ENCODE measurements around the gene STX10.
"Not testable (repeated sequence)": the region's sequence is repeated elsewhere in the genome, so short reads cannot be mapped to it uniquely, and the experiment has no call there.

STX10 gene

GRCh38 chr19:13164343-13165161 lies 14.4 kb upstream of the STX10 start:
- DNase-seq = peak; percentile 84

- DNase-seq = peak; percentile 44
Measured at GRCh38 chr19:13163609-13164342, 13.6 kb upstream of the STX10 start.

GRCh38 chr19:13162724-13163608 lies 12.8 kb upstream of the STX10 start:
- peak; percentile 96 for DNase-seq

GRCh38 chr19:13160557-13160956 lies 10.4 kb upstream of the STX10 start:
- no peak for DNase-seq

- DNase-seq = no peak
Measured at GRCh38 chr19:13159713-13160112, 9.5 kb upstream of the STX10 start.

- DNase-seq = peak; percentile 70
Measured at GRCh38 chr19:13155472-13156359, 5.5 kb upstream of the STX10 start.

- peak; percentile 57 for DNase-seq
Measured at GRCh38 chr19:13154911-13155471, 4.8 kb upstream of the STX10 start.

- peak; percentile 55 for DNase-seq
Measured at GRCh38 chr19:13154241-13154778, 4.1 kb upstream of the STX10 start.

- DNase-seq = peak; percentile 48
Measured at GRCh38 chr19:13153569-13154240, 3.5 kb upstream of the STX10 start.

- peak; percentile 92 for DNase-seq
Measured at GRCh38 chr19:13152974-13153568, 2.9 kb upstream of the STX10 start.

- no peak for DNase-seq
Measured at GRCh38 chr19:13152356-13152973, 2.3 kb upstream of the STX10 start.

- peak; percentile 98 for DNase-seq
Measured at GRCh38 chr19:13151605-13152355, 1.6 kb upstream of the STX10 start.

GRCh38 chr19:13150931-13151604 lies 893 bp upstream of the STX10 start:
- no peak for DNase-seq

- peak; percentile 34 for DNase-seq
Measured at GRCh38 chr19:13149628-13150186, 468 bp downstream of the STX10 start.

- not testable (repeated sequence) for DNase-seq
Measured at GRCh38 chr19:13149173-13149627, 975 bp downstream of the STX10 start.

- DNase-seq = no peak
Measured at GRCh38 chr19:13146763-13147563, 3.2 kb downstream of the STX10 start.

- no peak for DNase-seq
Measured at GRCh38 chr19:13139633-13140311, 10.4 kb downstream of the STX10 start.

Data from NCI-H2171 treated with DMSO at 0.1 percent for 48 hours (cell line).